Breast epithelium (tissue), 4 donors: ENCODE measurements around the gene NEK4. TPM values are rescaled to one million over a fixed set of nuclear protein-coding genes. Genes with fewer than 3 reads are reported as not detected.

Experiments
- DNase-seq, 2 donors: peaks; one replicate each; pipeline ENCODE4 v3.0.0-alpha.2; 2019; ENCODE audit warnings: low spot score in 2 of 2
- H3K27ac ChIP-seq, 2 donors: fragments of 200-600 bp; sonication (generic) in 1 of 2; one replicate each; pipeline ENCODE4 v1.5.1; 2016 to 2019; ENCODE audit warnings: mild to moderate bottlenecking in 1 of 2
- H3K27me3 ChIP-seq, 2 donors: fragments of 200-600 bp; sonication (generic) in 1 of 2; one replicate each; pipeline versions ENCODE4 v1.5.1 to v1.6.0; 2017 to 2019; ENCODE audit warnings: control low read depth in 1 of 2, mild to moderate bottlenecking in 1 of 2
- H3K36me3 ChIP-seq: fragments of 200-600 bp; one replicate; pipeline ENCODE4 v1.5.1; 2019
- H3K4me1 ChIP-seq, 2 donors: fragments of 200-600 bp; sonication (generic); one replicate each; pipeline ENCODE4 v1.5.1; 2016 to 2019; ENCODE audit warnings: control low read depth in 1 of 2
- H3K4me3 ChIP-seq, 3 donors: fragments of 200-600 bp; sonication (generic); 1 replicate in 2 of 3; 2 replicates in 1 of 3; pipeline ENCODE4 v1.5.1; 2016 to 2019; ENCODE audit warnings: mild to moderate bottlenecking in 3 of 3, moderate library complexity in 2 of 3
- H3K9me3 ChIP-seq, 2 donors: fragments of 200-600 bp; sonication (generic) in 1 of 2; one replicate each; pipeline ENCODE4 v1.5.1; 2016 to 2019; ENCODE audit warnings: control low read depth in 1 of 2
- POLR2A ChIP-seq: fragments of 450-650 bp; IDR thresholded peaks from one replicate; pipeline ENCODE4 v1.6.1; 2016; ENCODE audit warnings: antibody characterized with exemption, mild to moderate bottlenecking, moderate library complexity
- POLR2AphosphoS5 ChIP-seq, 3 donors: sonication (generic); formaldehyde crosslinking; IDR thresholded peaks; one replicate each; pipeline ENCODE4 v1.6.1; 2017; ENCODE audit warnings: antibody characterized with exemption in 3 of 3
- intact Hi-C: fragments of 100-400 bp; cut with DNase I; formaldehyde crosslinking; loops from one replicate; pipeline ENCODE4 v1.15.1; 2023; ENCODE audit warnings: low total_unique reads
- total RNA-seq, 3 donors: library from RNA; depleted of rRNA; stranded (reverse); fragments of >200 nt; gene quantifications; one replicate each; pipeline ENCODE4 v1.1.0, GENCODE V29; 2016
- TF ChIP-seq, protein P1 (sequence below), 3 donors: fragments of 450-650 bp; IDR thresholded peaks; one replicate each; pipeline ENCODE4 v1.5.1; 2016 to 2017; ENCODE audit warnings: antibody characterized with exemption in 3 of 3, mild to moderate bottlenecking in 3 of 3, moderate library complexity in 3 of 3

Gene NEK4
- total RNA-seq: 10 to 100 TPM; 16.5 to 32.4 (median 30.0) TPM

DNA sequence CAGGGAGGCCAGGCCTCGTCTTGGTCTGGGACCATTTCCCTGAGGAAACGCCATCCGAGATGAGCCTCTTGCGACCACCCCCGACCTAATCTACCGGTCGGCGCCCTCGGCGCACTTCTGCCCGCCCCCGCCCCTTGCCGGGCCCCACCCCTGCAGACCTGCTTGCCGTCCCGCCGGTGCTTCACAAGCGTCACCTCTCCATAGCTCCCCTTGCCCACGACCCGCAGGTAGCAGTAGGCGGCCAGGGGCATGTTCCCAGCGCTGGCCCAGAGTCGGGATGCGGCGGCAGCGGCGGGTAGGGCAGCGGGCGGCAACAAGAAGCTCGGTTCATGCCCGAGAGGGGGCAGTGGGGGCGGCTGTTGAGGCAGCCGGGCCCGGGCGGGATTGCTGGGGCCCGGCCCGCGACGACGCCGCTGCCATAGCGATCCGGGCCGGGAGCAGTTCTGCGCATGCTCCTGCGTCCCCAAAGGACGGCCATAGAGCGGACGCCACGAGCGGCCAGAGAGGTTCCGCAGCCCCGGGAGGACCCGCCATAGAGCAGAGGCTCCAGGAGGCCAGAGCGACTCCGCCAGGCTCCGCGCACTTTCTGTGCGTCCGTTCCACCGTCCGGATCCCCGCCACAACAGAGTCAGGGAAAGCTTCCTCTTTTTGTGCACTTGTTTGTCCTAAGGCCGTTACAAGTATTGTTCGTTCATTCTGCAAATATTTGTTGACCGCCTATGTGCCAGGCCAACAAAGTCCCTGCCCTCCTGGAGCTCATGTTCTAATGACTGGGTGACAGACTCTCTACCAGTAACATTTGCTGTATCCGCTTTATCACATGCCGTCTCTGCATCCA is at the start of gene NEK4:
Gene NEK4 (minus strand): TSS at position 445 of the 838 bp plus-strand sequence. CDS start 194 bp downstream, at position 251.
- Histone ChIP-seq H3K9me3 (no peaks in the 10 kb centered on the region), H3K27ac (peak within 1 kb of the TSS; percentile 72 to 73), H3K4me1 (peaks cover 0 to 9% of the 10 kb centered on the region in 2 donors), H3K36me3 (no peaks in the 10 kb centered on the region), H3K27me3 (no peaks in the 10 kb centered on the region), H3K4me3 (peak within 1 kb of the TSS; percentile 90 to 98 (median 91))
- peak; percentile 82 to 89 for DNase-seq
- TF ChIP-seq, protein P1, sequence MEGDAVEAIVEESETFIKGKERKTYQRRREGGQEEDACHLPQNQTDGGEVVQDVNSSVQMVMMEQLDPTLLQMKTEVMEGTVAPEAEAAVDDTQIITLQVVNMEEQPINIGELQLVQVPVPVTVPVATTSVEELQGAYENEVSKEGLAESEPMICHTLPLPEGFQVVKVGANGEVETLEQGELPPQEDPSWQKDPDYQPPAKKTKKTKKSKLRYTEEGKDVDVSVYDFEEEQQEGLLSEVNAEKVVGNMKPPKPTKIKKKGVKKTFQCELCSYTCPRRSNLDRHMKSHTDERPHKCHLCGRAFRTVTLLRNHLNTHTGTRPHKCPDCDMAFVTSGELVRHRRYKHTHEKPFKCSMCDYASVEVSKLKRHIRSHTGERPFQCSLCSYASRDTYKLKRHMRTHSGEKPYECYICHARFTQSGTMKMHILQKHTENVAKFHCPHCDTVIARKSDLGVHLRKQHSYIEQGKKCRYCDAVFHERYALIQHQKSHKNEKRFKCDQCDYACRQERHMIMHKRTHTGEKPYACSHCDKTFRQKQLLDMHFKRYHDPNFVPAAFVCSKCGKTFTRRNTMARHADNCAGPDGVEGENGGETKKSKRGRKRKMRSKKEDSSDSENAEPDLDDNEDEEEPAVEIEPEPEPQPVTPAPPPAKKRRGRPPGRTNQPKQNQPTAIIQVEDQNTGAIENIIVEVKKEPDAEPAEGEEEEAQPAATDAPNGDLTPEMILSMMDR (IDR thresholded peaks at IDR 0.05): no peak
- peak in 2 of 3 donors; percentile 63 to 65 for TF ChIP-seq POLR2AphosphoS5 (IDR thresholded peaks at IDR 0.05)
- intact Hi-C loops: no loop called here

DNA sequence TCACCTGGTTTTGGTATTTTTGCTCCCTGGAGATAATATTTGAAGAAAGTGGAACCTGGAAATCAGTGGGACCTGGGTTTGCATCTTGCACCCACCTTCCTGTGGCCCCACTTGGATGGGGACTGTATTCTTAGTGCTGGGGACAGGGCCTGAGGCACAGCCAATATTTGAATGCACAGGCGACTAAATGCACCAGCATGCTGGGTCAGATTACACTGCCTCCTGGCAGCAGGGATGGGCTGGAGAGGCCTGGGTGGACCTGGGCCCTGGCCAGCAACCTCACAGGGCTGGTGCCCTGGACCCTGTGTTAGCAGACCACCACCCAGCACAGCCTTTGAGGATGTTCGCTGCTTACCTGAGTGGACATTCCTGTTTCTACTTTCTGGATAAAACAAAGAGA is 49.2 kb upstream of the NEK4 start:
- Histone ChIP-seq H3K27me3 (no peaks in the 10 kb centered on the region), H3K36me3 (no peaks in the 10 kb centered on the region), H3K9me3 (no peaks in the 10 kb centered on the region), H3K27ac (no peak overlapping the region), H3K4me1 (no peaks in the 10 kb centered on the region), H3K4me3 (no peak overlapping the region)
- DNase-seq: no peak
- TF ChIP-seq POLR2AphosphoS5 (IDR thresholded peaks at IDR 0.05) (no peak), POLR2A (no peak)
- TF ChIP-seq, protein P1 (IDR thresholded peaks at IDR 0.05): no peak
- intact Hi-C loops: loop anchor here (2.0 kb wide), 1 partner anchor 27 kb away; no protein-coding TSS in a partner anchor

DNA sequence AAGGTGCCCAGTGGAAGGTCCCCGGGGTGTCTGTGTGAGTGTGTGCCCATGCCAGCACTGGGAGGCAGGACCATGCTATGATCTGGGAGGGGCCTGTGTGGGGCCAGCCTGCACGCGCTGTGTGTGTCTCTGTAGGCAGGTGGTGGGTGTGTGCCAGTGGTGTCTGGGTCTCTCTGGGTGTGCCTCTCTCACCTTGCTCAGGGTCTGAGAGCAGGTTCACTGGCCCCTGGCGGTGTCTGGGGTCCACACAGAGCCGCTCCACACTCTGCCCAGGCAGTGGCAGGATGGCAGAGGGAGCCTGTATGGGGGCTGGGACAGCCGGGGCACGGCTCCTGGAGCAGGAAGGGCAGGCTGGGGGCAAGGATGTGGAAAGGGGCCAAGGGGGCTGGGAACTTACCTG is 47.1 kb upstream of the NEK4 start:
- no peak for DNase-seq
- Histone ChIP-seq H3K27ac (no peak overlapping the region), H3K4me1 (no peaks in the 10 kb centered on the region), H3K9me3 (no peaks in the 10 kb centered on the region), H3K36me3 (no peaks in the 10 kb centered on the region), H3K27me3 (no peaks in the 10 kb centered on the region), H3K4me3 (no peak overlapping the region)
- intact Hi-C loops: no loop called here
- TF ChIP-seq POLR2A: no peak
- TF ChIP-seq POLR2AphosphoS5 (IDR thresholded peaks at IDR 0.05): no peak
- TF ChIP-seq, protein P1 (IDR thresholded peaks at IDR 0.05): no peak

DNA sequence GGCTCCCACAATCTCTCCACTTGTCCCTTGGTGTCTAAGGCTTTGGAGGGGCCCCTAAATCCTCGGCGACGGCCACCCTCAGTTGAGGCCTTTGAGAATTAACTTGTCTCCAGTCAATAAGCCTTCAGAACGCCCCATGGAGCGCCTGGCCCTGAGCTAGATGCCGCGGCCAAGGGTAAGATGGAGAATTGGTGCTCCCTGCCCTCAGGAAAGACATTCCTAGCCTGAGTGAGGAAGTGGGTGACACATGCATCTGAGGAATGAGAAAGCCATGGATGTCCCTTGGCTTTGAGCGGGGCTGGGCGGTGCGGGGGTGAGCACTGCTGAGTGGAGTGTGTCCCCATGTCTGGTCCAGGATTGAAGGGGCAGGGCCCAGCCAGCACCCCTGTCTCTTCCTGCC is 46.5 kb upstream of the NEK4 start:
- Histone ChIP-seq H3K36me3 (no peaks in the 10 kb centered on the region), H3K4me1 (no peaks in the 10 kb centered on the region), H3K27me3 (no peaks in the 10 kb centered on the region), H3K9me3 (no peaks in the 10 kb centered on the region), H3K27ac (no peak overlapping the region), H3K4me3 (no peak overlapping the region)
- no peak for DNase-seq
- no peak for TF ChIP-seq POLR2A
- TF ChIP-seq, protein P1 (IDR thresholded peaks at IDR 0.05): no peak
- no peak for TF ChIP-seq POLR2AphosphoS5 (IDR thresholded peaks at IDR 0.05)
- intact Hi-C loops: no loop called here

DNA sequence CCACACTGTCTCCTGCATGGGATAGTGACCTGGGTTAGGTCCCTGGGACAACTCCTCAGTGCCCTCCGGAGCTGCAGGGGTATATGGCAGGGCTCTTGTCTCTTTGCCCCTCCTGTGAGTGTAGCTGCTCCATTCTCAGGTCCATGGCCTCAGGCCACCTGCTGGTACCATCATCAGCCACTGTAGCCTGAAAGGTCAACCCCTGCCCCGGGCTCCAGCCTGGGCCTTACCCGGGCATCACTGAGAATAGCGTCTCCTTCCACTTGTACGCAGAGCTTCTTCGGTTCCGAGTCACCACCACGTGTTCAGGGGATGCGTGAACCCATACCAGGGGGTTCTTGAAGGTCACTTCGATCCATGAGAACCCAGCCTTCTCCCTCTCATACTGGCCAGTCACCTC is 45.9 kb upstream of the NEK4 start:
- H3K9me3 ChIP-seq: no peaks in the 10 kb centered on the region
- no peak overlapping the region for H3K27ac ChIP-seq
- no peaks in the 10 kb centered on the region for H3K4me1 ChIP-seq
- TF ChIP-seq, protein P1 (IDR thresholded peaks at IDR 0.05): no peak
- no peak for TF ChIP-seq POLR2A
- no peak for TF ChIP-seq POLR2AphosphoS5 (IDR thresholded peaks at IDR 0.05)
- DNase-seq: no peak
- intact Hi-C loops: no loop called here
- H3K4me3 ChIP-seq: no peak overlapping the region
- H3K36me3 ChIP-seq: no peaks in the 10 kb centered on the region
- no peaks in the 10 kb centered on the region for H3K27me3 ChIP-seq
